Measurements from ENCODE around the gene AQP5. TPM values are rescaled to one million over a fixed set of nuclear protein-coding genes. Genes with fewer than 3 reads are reported as not detected.

Gene AQP5
- total RNA-seq, 2 experiments from 2014 or later: not detected

DNA sequence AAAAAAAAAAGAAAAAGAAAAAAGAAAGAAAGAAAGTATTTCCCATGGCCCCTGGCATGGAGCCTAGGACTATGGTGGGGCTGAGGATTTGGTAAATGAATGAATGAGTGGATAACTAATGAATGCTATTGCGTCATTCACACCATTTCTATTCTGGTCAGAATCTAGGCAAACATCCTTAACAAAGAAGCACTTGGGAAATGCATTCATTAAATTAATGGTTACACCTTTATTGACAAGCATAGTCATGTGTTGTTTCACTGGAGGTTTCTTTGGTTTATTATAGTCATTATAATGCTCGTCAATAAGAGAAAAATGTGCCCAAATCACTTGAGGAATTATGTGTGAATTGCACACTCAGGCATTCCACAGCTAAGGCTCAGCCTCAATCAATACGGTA lies 24.7 kb upstream of the AQP5 start:
- peaks cover 2% of the 10 kb centered on the region for H3K27me3 Mint-ChIP-seq
- H3K36me3 Mint-ChIP-seq: no peaks in the 10 kb centered on the region
- H3K4me3 Mint-ChIP-seq: no peak overlapping the region
- ChIA-PET POLR2A (no interaction called here), CTCF (interaction anchor here (1.1 to 1.7 kb wide), 3 partner anchors 9 to 30 kb away, joined by 3 to 13 read pairs (median 6); no protein-coding TSS in a partner anchor)
- H3K4me1 Mint-ChIP-seq (ENCODE audit: low read depth): no peaks in the 10 kb centered on the region
- intact Hi-C loops (cut with micrococcal nuclease): no loop called here
- no peak for DNase-seq
- H3K27ac Mint-ChIP-seq: no peak overlapping the region
- H3K9me3 Mint-ChIP-seq: no peaks in the 10 kb centered on the region

DNA sequence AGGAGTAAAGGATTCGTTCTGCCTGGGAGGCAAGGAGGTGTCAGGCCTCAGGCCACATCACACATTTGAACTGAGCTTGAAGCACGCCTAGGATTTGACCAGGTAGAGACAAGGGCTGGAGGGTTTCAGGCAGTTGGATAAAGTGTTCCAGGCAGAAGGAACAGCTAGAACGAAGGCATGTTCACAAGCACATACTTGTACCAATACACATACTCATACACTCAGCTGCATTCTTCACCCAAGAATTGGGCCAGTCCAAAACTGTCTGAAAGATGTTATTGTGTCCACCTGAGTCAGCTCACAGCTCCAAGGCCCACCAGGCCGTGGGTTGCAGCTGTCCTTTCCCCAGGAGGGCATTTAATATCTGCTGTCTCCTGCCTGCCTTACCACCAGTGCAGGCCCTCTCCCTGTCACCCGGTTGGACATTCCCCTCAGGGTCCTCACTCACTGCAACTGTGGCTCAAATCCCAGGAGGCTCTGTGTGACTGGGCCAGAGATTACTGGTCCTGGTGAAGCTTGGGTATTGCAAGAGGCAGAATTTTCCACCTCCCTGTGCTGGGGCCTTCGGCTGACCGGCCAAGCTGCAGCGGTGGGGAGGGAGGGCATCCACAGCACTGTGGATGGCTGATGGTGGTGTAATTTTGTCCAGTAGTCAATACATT lies 23.9 kb upstream of the AQP5 start:
- Mint-ChIP-seq H3K27me3 (peaks cover 2% of the 10 kb centered on the region), H3K36me3 (no peaks in the 10 kb centered on the region), H3K4me3 (no peak overlapping the region), H3K9me3 (no peaks in the 10 kb centered on the region), H3K27ac (no peak overlapping the region), H3K4me1 (ENCODE audit: low read depth) (peaks cover 4% of the 10 kb centered on the region)
- ChIA-PET POLR2A (no interaction called here), CTCF (interaction anchor here (0.7 to 1.7 kb wide), 3 partner anchors 8 to 71 kb away, joined by 3 to 13 read pairs (median 6); no protein-coding TSS in a partner anchor)
- intact Hi-C loops (cut with micrococcal nuclease): no loop called here
- DNase-seq: no peak

- Mint-ChIP-seq H3K9me3 (no peaks in the 10 kb centered on the region), H3K4me1 (ENCODE audit: low read depth) (peaks cover 14% of the 10 kb centered on the region), H3K4me3 (no peak overlapping the region), H3K27ac (no peak overlapping the region), H3K27me3 (peaks cover 2% of the 10 kb centered on the region), H3K36me3 (no peaks in the 10 kb centered on the region)
- no peak for DNase-seq
- POLR2A ChIA-PET: no interaction called here
- CTCF ChIA-PET: interaction anchor here (1.0 to 1.4 kb wide), 2 partner anchors 28 to 172 kb away, joined by 3 to 5 read pairs; partner anchors contain the start of gene COX14
- intact Hi-C loops (cut with micrococcal nuclease): no loop called here
Observed at GRCh38 chr12:49939307-49939706, 22.4 kb upstream of the AQP5 start.

- DNase-seq: no peak
- Mint-ChIP-seq H3K9me3 (no peaks in the 10 kb centered on the region), H3K36me3 (no peaks in the 10 kb centered on the region), H3K4me1 (ENCODE audit: low read depth) (peaks cover 18% of the 10 kb centered on the region), H3K27ac (no peak overlapping the region), H3K4me3 (no peak overlapping the region), H3K27me3 (no peaks in the 10 kb centered on the region)
- ChIA-PET CTCF (interaction anchor here (0.7 to 1.4 kb wide), 2 partner anchors 27 to 99 kb away, joined by 3 to 5 read pairs; no protein-coding TSS in a partner anchor), POLR2A (interaction anchor here (1.1 kb wide), 1 partner anchor 11 kb away, joined by 3 read pairs; no protein-coding TSS in a partner anchor)
- intact Hi-C loops (cut with micrococcal nuclease): no loop called here
Observed at GRCh38 chr12:49939707-49940106, 22.0 kb upstream of the AQP5 start.

DNA sequence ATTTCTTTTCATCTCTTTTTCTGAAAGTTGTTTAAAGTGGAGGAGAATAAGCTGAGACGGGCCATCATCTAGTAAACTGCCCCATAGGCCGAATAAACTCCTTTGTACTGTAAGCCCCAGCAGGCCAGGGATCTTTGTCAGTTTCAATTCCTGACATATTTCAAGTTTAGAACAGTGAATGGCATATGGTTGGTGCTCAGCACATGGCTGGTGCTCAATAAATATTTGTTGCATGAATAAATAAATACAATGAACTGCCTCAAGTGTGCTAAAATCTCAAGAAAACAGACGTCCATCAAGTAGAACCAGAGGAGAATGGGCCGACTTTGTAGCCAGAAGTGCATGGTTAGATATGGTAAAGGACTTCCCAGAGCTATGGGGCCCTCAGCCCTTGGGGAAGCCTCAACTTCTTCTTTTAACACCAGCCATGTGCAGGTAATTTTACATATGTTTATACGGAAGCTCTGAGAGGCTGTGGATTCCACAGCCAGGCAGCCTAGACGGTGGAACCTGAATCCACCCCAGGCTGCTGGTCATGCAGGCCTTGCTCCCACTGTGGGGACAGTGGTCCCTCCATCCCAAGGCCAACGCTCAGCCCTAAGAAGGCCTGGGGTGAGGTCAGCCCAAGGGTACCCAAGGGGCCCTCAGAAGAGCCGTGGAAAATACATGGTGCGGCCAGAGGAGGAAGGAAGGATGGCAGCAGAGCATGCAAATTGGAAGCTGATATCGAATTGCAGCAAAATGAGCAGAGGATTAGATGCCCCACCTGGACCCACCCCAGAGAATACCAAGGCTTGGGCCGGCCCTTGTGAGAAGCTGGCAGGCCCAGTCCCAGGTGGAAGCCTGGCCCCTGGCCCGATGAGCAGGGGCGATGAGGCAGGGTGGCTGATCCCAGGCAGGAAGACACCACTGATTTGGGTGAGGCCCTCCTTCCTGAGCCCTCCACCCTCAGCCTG lies 19.8 kb upstream of the AQP5 start:
- POLR2A ChIA-PET: no interaction called here
- peaks cover 33% of the 10 kb centered on the region for H3K4me1 Mint-ChIP-seq (ENCODE audit: low read depth)
- no peaks in the 10 kb centered on the region for H3K36me3 Mint-ChIP-seq
- no peaks in the 10 kb centered on the region for H3K27me3 Mint-ChIP-seq
- H3K9me3 Mint-ChIP-seq: no peaks in the 10 kb centered on the region
- DNase-seq: no peak
- CTCF ChIA-PET: interaction anchor here (0.8 to 2.7 kb wide), 6 partner anchors 9 to 129 kb away, joined by 3 to 20 read pairs (median 3); no protein-coding TSS in a partner anchor
- intact Hi-C loops (cut with micrococcal nuclease): no loop called here
- H3K27ac Mint-ChIP-seq: no peak overlapping the region
- no peak overlapping the region for H3K4me3 Mint-ChIP-seq

GRCh38 chr12:49942512-49942893 lies 19.2 kb upstream of the AQP5 start:
- Mint-ChIP-seq H3K36me3 (no peaks in the 10 kb centered on the region), H3K4me1 (ENCODE audit: low read depth) (peaks cover 33% of the 10 kb centered on the region), H3K9me3 (no peaks in the 10 kb centered on the region), H3K4me3 (no peak overlapping the region), H3K27me3 (no peaks in the 10 kb centered on the region), H3K27ac (no peak overlapping the region)
- ChIA-PET POLR2A (no interaction called here), CTCF (interaction anchor here (0.8 to 2.7 kb wide), 6 partner anchors 10 to 128 kb away, joined by 3 to 20 read pairs (median 3); no protein-coding TSS in a partner anchor)
- no peak for DNase-seq
- intact Hi-C loops (cut with micrococcal nuclease): no loop called here

DNA sequence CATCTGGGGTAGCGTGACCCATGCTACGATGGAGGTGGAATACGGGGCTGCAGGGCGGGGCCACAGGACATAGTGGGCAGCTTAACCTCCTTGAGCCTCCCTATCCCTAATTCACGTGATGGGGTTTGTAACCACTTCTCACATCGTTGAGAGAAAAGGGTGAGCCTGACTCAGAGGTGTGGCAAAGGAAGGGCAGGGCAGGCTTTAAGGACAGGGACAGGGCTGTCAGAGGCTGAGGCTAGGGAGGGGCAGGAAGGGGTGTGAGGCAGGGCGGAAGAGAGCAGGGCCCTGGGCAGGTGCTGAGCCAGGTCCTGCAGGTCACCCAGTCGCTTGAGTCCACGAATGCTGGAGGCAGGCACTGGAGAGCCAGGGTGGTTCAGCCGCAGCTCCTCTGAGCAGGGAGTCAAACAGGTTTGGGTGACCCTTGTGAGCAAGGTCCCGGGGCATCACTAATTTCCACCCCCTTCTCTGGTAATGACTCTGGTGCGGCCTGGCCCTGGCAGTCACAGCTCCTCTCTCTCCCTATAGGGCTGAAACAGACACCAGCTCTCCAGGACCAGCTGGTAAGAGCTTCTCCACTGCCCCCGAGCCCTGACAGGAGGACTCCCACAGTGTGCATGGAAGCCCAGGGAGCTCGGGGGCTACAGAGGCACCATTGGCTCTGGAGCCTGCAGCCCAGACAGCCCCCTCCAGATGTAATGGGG lies 18.6 kb upstream of the AQP5 start:
- H3K4me3 Mint-ChIP-seq: no peak overlapping the region
- DNase-seq: peak; percentile 46
- ChIA-PET POLR2A (interaction anchor here (0.5 kb wide), 1 partner anchor 819 kb away, joined by 3 read pairs; no protein-coding TSS in a partner anchor), CTCF (interaction anchor here (0.7 to 2.7 kb wide), 8 partner anchors 10 to 127 kb away, joined by 3 to 20 read pairs (median 3); no protein-coding TSS in a partner anchor)
- H3K36me3 Mint-ChIP-seq: no peaks in the 10 kb centered on the region
- peaks cover 33% of the 10 kb centered on the region for H3K4me1 Mint-ChIP-seq (ENCODE audit: low read depth)
- no peak overlapping the region for H3K27ac Mint-ChIP-seq
- no peaks in the 10 kb centered on the region for H3K9me3 Mint-ChIP-seq
- no peaks in the 10 kb centered on the region for H3K27me3 Mint-ChIP-seq
- intact Hi-C loops (cut with micrococcal nuclease): no loop called here

DNA sequence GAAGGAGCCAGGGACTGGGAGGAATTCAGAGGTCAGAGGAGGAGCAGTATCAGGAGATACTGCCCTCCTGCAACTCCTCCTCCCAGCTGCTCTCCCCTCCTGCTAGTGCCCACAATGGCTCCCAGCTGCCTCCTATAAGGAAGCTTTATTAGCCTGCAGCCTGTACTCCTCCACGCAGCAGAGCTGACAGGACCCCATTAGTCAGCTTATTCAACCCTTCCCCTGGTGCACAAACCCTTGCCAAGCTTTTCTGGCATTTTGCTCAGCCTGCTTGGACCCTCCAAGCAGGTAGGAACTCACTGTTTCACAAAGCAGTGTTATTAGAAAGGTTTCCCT lies 18.1 kb upstream of the AQP5 start:
- H3K27ac Mint-ChIP-seq: no peak overlapping the region
- H3K4me1 Mint-ChIP-seq (ENCODE audit: low read depth): peaks cover 33% of the 10 kb centered on the region
- no peaks in the 10 kb centered on the region for H3K9me3 Mint-ChIP-seq
- DNase-seq: no peak
- CTCF ChIA-PET: interaction anchor here (0.7 to 2.7 kb wide), 4 partner anchors 14 to 77 kb away, joined by 3 to 20 read pairs (median 6); no protein-coding TSS in a partner anchor
- H3K4me3 Mint-ChIP-seq: no peak overlapping the region
- H3K36me3 Mint-ChIP-seq: no peaks in the 10 kb centered on the region
- intact Hi-C loops (cut with micrococcal nuclease): no loop called here
- H3K27me3 Mint-ChIP-seq: no peaks in the 10 kb centered on the region
- POLR2A ChIA-PET: interaction anchor here (0.5 kb wide), 1 partner anchor 819 kb away, joined by 3 read pairs; no protein-coding TSS in a partner anchor

GRCh38 chr12:49944046-49944445 lies 17.6 kb upstream of the AQP5 start:
- POLR2A ChIA-PET: interaction anchor here (0.5 kb wide), 1 partner anchor 818 kb away, joined by 3 read pairs; no protein-coding TSS in a partner anchor
- H3K9me3 Mint-ChIP-seq: no peaks in the 10 kb centered on the region
- intact Hi-C loops (cut with micrococcal nuclease): no loop called here
- H3K27me3 Mint-ChIP-seq: no peaks in the 10 kb centered on the region
- H3K4me3 Mint-ChIP-seq: no peak overlapping the region
- peaks cover 33% of the 10 kb centered on the region for H3K4me1 Mint-ChIP-seq (ENCODE audit: low read depth)
- CTCF ChIA-PET: interaction anchor here (1.3 to 2.7 kb wide), 2 partner anchors 23 to 77 kb away, joined by 8 to 20 read pairs; no protein-coding TSS in a partner anchor
- DNase-seq: no peak
- H3K27ac Mint-ChIP-seq: no peak overlapping the region
- no peaks in the 10 kb centered on the region for H3K36me3 Mint-ChIP-seq

DNA sequence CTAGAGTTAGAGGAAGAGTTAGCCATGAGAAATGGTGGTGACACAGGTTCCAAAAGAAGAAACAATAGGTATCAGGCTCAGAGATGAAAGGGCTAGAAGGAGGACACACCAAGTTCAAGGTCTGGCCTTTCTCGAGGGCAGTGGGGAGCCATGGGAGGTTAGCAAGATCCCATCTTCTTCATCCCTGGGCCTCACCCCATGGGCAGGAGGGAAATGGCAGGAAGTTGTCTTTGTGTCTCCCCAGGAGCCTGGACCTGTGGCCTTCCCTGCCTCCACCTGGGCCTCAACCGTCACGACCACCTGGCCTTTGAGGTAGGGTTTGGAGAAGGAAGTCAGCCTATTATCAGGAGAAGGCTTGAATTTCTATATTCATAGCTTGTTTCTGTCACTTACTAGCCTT lies 17.0 kb upstream of the AQP5 start:
- Mint-ChIP-seq H3K4me1 (ENCODE audit: low read depth) (peaks cover 33% of the 10 kb centered on the region), H3K27ac (peak overlapping the region; percentile 81), H3K27me3 (no peaks in the 10 kb centered on the region), H3K9me3 (no peaks in the 10 kb centered on the region), H3K4me3 (no peak overlapping the region), H3K36me3 (no peaks in the 10 kb centered on the region)
- intact Hi-C loops (cut with micrococcal nuclease): loop anchor here (1.0 to 5.0 kb wide), 3 partner anchors 42 to 168 kb away; partner anchors contain the start of gene FAIM2
- ChIA-PET POLR2A (interaction anchor here (1.1 kb wide), 1 partner anchor 140 kb away, joined by 3 read pairs; no protein-coding TSS in a partner anchor), CTCF (interaction anchor here (0.8 to 6.4 kb wide), 14 partner anchors 12 to 459 kb away, joined by 3 to 95 read pairs (median 10); partner anchors contain the start of gene COX14)
- no peak for DNase-seq

DNA sequence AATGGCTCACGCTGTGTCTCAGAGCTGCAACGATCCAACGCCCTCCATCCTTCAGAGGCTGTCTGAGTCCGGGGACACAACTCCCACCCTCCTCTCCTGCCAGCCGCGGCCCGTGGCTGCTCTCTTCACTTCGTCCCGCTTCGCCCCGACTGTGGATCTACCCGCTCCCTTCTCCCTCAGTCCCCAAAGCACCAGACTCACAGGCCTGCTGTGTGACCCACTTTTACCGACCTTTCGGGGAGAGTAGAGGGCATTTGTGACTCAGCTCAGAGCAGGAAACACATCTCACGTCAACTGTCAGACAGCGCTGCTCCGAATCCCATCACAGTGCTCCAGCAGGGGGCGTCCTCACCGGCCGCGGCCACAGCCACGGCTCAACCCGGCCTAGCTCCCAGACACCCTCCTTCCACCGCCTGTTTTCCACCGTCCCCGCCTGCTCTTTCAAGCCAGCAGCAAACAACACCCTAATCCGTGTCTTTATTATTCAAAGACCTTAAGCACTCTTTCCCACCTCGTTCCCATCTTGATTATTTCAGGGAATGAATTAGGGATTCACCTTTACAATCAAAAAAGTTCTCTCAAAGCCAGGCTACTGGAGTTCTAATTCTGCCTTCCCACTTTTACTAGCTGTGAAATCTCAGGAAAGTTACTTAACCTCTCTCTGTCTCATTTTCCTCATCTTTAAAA lies 16.1 kb upstream of the AQP5 start:
- H3K27ac Mint-ChIP-seq: peak overlapping the region; percentile 81
- H3K4me3 Mint-ChIP-seq: peak overlapping the region; percentile 70
- ChIA-PET POLR2A (interaction anchor here (0.7 to 1.3 kb wide), 3 partner anchors 102 to 204 kb away, joined by 3 to 4 read pairs (median 4); partner anchors contain the start of genes BCDIN3D and TMBIM6), CTCF (interaction anchor here (0.6 to 6.4 kb wide), 58 partner anchors 8 to 1073 kb away, joined by 3 to 95 read pairs (median 4); partner anchors contain the start of genes BCDIN3D, COX14, LIMA1 and NCKAP5L)
- no peaks in the 10 kb centered on the region for H3K36me3 Mint-ChIP-seq
- no peaks in the 10 kb centered on the region for H3K9me3 Mint-ChIP-seq
- intact Hi-C loops (cut with micrococcal nuclease): loop anchor here (1.0 to 5.0 kb wide), 3 partner anchors 43 to 169 kb away; partner anchors contain the start of gene FAIM2
- peak; percentile 93 for DNase-seq
- H3K4me1 Mint-ChIP-seq (ENCODE audit: low read depth): peaks cover 33% of the 10 kb centered on the region
- no peaks in the 10 kb centered on the region for H3K27me3 Mint-ChIP-seq

All from activated CD4-positive, alpha-beta memory T cell treated with anti-CD3 and anti-CD28 coated beads for 36 hours (primary cell).